ENCODE results near the gene PAXIP1. TPM values are rescaled to one million over a fixed set of nuclear protein-coding genes. Genes with fewer than 3 reads are reported as not detected.

PAXIP1 gene
- total and polyA plus RNA-seq, 10 of the 15 experiments (the other 5 are each of a cell fraction or from before 2014, with no cell fraction given) = 7.3 to 27.2 (median 18.1) TPM

DNA sequence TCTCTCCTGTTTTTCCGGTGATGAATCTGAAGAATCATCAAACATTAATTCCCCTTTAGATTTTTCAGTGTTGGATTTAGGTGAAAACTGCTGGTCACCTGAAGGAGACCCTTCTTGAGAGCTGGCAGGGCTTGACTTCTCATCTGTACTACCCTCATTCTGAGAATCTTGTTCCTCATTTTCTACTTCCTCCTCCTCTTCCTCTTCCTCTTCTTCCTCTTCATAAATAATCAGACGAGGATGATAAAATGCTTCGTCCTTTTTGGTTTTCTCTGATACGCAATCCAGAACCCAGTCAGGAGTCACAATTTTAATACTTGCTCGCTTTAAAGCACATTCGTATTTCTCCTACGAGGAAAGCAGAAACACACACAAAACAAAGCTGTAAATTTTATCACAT is 26.9 kb downstream of the PAXIP1 start (continued):
- TF ChIP-seq, protein P1, sequence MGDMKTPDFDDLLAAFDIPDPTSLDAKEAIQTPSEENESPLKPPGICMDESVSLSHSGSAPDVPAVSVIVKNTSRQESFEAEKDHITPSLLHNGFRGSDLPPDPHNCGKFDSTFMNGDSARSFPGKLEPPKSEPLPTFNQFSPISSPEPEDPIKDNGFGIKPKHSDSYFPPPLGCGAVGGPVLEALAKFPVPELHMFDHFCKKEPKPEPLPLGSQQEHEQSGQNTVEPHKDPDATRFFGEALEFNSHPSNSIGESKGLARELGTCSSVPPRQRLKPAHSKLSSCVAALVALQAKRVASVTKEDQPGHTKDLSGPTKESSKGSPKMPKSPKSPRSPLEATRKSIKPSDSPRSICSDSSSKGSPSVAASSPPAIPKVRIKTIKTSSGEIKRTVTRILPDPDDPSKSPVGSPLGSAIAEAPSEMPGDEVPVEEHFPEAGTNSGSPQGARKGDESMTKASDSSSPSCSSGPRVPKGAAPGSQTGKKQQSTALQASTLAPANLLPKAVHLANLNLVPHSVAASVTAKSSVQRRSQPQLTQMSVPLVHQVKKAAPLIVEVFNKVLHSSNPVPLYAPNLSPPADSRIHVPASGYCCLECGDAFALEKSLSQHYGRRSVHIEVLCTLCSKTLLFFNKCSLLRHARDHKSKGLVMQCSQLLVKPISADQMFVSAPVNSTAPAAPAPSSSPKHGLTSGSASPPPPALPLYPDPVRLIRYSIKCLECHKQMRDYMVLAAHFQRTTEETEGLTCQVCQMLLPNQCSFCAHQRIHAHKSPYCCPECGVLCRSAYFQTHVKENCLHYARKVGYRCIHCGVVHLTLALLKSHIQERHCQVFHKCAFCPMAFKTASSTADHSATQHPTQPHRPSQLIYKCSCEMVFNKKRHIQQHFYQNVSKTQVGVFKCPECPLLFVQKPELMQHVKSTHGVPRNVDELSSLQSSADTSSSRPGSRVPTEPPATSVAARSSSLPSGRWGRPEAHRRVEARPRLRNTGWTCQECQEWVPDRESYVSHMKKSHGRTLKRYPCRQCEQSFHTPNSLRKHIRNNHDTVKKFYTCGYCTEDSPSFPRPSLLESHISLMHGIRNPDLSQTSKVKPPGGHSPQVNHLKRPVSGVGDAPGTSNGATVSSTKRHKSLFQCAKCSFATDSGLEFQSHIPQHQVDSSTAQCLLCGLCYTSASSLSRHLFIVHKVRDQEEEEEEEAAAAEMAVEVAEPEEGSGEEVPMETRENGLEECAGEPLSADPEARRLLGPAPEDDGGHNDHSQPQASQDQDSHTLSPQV (IDR thresholded peaks at IDR 0.05) = no peak
- TF ChIP-seq ATF3 (IDR thresholded peaks at IDR 0.05; ENCODE audit: borderline replicate concordance, extremely low read depth, low read depth, low read length) (no peak), PAX5 (IDR thresholded peaks at IDR 0.05; ENCODE audit: borderline replicate concordance, low read depth, low read length) (no peak), RELA (IDR thresholded peaks at IDR 0.05; ENCODE audit: borderline replicate concordance, partially characterized antibody) (no peak), JUNB (IDR thresholded peaks at IDR 0.05) (no peak), ASH2L (IDR thresholded peaks at IDR 0.05; ENCODE audit: borderline replicate concordance, low read depth) (no peak), CHD2 (IDR thresholded peaks at IDR 0.05; ENCODE audit: borderline replicate concordance, low read depth, low read length) (no peak), IRF4 (IDR thresholded peaks at IDR 0.05; ENCODE audit: low read depth, low read length) (no peak), YBX1 (IDR thresholded peaks at IDR 0.05) (no peak), TAF1 (IDR thresholded peaks at IDR 0.05; ENCODE audit: borderline replicate concordance, low read depth, low read length) (no peak), MEF2A (IDR thresholded peaks at IDR 0.05; ENCODE audit: insufficient read depth, low read depth, low read length) (no peak), ESRRA (IDR thresholded peaks at IDR 0.05; ENCODE audit: low read length) (no peak), CBFB (IDR thresholded peaks at IDR 0.05; ENCODE audit: low read depth) (no peak), RAD51 (IDR thresholded peaks at IDR 0.05) (no peak)
- TF ChIP-seq, protein P2, sequence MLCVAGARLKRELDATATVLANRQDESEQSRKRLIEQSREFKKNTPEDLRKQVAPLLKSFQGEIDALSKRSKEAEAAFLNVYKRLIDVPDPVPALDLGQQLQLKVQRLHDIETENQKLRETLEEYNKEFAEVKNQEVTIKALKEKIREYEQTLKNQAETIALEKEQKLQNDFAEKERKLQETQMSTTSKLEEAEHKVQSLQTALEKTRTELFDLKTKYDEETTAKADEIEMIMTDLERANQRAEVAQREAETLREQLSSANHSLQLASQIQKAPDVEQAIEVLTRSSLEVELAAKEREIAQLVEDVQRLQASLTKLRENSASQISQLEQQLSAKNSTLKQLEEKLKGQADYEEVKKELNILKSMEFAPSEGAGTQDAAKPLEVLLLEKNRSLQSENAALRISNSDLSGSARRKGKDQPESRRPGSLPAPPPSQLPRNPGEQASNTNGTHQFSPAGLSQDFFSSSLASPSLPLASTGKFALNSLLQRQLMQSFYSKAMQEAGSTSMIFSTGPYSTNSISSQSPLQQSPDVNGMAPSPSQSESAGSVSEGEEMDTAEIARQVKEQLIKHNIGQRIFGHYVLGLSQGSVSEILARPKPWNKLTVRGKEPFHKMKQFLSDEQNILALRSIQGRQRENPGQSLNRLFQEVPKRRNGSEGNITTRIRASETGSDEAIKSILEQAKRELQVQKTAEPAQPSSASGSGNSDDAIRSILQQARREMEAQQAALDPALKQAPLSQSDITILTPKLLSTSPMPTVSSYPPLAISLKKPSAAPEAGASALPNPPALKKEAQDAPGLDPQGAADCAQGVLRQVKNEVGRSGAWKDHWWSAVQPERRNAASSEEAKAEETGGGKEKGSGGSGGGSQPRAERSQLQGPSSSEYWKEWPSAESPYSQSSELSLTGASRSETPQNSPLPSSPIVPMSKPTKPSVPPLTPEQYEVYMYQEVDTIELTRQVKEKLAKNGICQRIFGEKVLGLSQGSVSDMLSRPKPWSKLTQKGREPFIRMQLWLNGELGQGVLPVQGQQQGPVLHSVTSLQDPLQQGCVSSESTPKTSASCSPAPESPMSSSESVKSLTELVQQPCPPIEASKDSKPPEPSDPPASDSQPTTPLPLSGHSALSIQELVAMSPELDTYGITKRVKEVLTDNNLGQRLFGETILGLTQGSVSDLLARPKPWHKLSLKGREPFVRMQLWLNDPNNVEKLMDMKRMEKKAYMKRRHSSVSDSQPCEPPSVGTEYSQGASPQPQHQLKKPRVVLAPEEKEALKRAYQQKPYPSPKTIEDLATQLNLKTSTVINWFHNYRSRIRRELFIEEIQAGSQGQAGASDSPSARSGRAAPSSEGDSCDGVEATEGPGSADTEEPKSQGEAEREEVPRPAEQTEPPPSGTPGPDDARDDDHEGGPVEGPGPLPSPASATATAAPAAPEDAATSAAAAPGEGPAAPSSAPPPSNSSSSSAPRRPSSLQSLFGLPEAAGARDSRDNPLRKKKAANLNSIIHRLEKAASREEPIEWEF (IDR thresholded peaks at IDR 0.05; ENCODE audit: insufficient replicate concordance, low read depth, low read length) = no peak
- TF ChIP-seq, protein P3, sequence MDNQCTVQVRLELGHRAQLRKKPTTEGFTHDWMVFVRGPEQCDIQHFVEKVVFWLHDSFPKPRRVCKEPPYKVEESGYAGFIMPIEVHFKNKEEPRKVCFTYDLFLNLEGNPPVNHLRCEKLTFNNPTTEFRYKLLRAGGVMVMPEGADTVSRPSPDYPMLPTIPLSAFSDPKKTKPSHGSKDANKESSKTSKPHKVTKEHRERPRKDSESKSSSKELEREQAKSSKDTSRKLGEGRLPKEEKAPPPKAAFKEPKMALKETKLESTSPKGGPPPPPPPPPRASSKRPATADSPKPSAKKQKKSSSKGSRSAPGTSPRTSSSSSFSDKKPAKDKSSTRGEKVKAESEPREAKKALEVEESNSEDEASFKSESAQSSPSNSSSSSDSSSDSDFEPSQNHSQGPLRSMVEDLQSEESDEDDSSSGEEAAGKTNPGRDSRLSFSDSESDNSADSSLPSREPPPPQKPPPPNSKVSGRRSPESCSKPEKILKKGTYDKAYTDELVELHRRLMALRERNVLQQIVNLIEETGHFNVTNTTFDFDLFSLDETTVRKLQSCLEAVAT (IDR thresholded peaks at IDR 0.05) = no peak

Data from GM12878 (cell line).